Measurements from ENCODE around the gene A4GNT.
"Not testable (repeated sequence)": the region's sequence is repeated elsewhere in the genome, so short reads cannot be mapped to it uniquely, and the experiment has no call there.

The A4GNT gene

GRCh38 chr3:138092023-138092422 is 40.2 kb downstream of the A4GNT start:
- no peak for TF ChIP-seq CTCF (IDR thresholded peaks at IDR 0.05; ENCODE audit: borderline replicate concordance, control extremely low read depth, extremely low read depth, insufficient read depth, missing control alignments)
- DNase-seq (ENCODE audit: low spot score) = no peak
- in situ Hi-C loops (cut with MboI; ENCODE audit: low sequenced_read_pairs, unreplicated experiment) = no loop called here

DNA sequence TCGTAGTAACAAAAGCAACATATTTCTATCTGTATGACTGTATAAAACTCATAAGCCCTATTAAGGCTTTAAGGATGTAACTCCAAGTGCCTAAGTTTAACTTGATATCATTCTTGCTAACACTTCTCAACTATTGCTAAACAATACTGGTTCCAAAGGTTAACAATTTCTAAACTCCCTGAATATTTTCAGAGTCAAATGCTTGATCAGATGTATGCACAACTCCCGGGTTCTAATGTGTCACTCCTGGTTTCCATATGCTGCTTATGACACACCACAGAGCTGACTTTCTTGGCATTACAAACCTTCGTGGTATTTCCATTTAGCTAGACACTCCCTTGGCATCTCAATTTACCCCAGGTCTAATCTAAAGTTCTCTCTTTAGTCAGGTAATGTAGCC is 43.1 kb downstream of the A4GNT start:
- TF ChIP-seq CTCF (IDR thresholded peaks at IDR 0.05; ENCODE audit: borderline replicate concordance, control extremely low read depth, extremely low read depth, insufficient read depth, missing control alignments) = no peak
- no peak for DNase-seq (ENCODE audit: low spot score)
- in situ Hi-C loops (cut with MboI; ENCODE audit: low sequenced_read_pairs, unreplicated experiment) = no loop called here

GRCh38 chr3:138085745-138086144 is 46.4 kb downstream of the A4GNT start:
- DNase-seq (ENCODE audit: low spot score); in situ Hi-C loops (cut with MboI; ENCODE audit: low sequenced_read_pairs, unreplicated experiment): not testable (repeated sequence)

GRCh38 chr3:138084196-138084595 is 48.0 kb downstream of the A4GNT start:
- no peak for TF ChIP-seq CTCF (IDR thresholded peaks at IDR 0.05; ENCODE audit: borderline replicate concordance, control extremely low read depth, extremely low read depth, insufficient read depth, missing control alignments)
- in situ Hi-C loops (cut with MboI; ENCODE audit: low sequenced_read_pairs, unreplicated experiment) = no loop called here

GRCh38 chr3:138082992-138083386 is 49.2 kb downstream of the A4GNT start:
- in situ Hi-C loops (cut with MboI; ENCODE audit: low sequenced_read_pairs, unreplicated experiment) = no loop called here
- no peak for DNase-seq (ENCODE audit: low spot score)
- no peak for TF ChIP-seq CTCF (IDR thresholded peaks at IDR 0.05; ENCODE audit: borderline replicate concordance, control extremely low read depth, extremely low read depth, insufficient read depth, missing control alignments)

More at GRCh38 chr3:138084196-138084595, 48.0 kb downstream of the A4GNT start:
- no peak for DNase-seq (ENCODE audit: low spot score)

GRCh38 chr3:138082085-138082991 is 49.9 kb downstream of the A4GNT start:
- in situ Hi-C loops (cut with MboI; ENCODE audit: low sequenced_read_pairs, unreplicated experiment) = no loop called here
- no peak for TF ChIP-seq CTCF (IDR thresholded peaks at IDR 0.05; ENCODE audit: borderline replicate concordance, control extremely low read depth, extremely low read depth, insufficient read depth, missing control alignments)

GRCh38 chr3:138081371-138082084 is 50.7 kb downstream of the A4GNT start:
- in situ Hi-C loops (cut with MboI; ENCODE audit: low sequenced_read_pairs, unreplicated experiment) = no loop called here
- no peak for TF ChIP-seq CTCF (IDR thresholded peaks at IDR 0.05; ENCODE audit: borderline replicate concordance, control extremely low read depth, extremely low read depth, insufficient read depth, missing control alignments)
- DNase-seq (ENCODE audit: low spot score) = no peak

More at GRCh38 chr3:138082085-138082991, 49.9 kb downstream of the A4GNT start:
- DNase-seq (ENCODE audit: low spot score) = no peak

All from GM13976 (cell line).